GM18870 (cell line): ENCODE measurements around the gene CRYBB3.

Source experiments
- ATAC-seq: cut with Tn5 transposase; IDR thresholded peaks from one replicate; pipeline ENCODE4 v1.9.1; 2021; ENCODE audit warnings: moderate library complexity; ENCODE audit not compliant: unreplicated experiment

Gene CRYBB3

DNA sequence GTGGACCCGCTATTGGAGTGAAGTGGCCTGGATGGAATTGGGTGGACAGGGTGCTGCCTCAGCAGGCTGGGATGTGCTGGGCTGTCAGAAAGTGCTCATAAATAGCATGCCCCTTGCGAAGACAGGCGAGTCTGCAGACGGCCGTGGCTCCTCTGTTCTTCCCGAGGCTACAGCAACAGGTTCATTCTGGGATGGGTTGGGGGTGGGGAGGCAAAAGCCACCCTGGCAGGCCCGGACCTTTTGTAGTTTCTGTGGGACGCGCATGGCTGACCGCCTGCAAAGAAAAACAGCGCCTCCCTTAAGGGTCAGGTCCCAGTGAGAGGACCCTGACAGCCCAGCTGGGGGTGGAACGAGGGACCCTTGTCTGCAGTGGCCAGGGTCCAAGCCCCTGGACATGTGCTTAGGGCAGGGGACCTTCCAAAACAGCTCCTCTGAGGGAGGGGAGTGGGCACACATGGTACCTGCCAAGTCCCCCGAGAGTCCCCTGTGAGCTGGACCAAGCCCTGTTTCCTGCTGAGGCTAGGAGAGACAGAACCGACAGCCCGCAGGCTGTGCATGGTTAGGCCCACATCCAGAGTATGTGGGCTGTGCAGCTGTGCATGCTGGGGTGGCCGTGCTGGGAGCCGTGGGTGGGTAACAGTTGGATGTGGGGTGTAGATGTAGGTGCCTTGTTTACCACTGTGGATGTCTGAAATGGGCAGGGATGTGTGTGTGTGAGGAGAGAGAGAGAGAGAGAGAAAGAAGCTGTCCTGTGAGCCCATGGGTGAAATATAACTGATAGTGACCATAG is at the start of gene CRYBB3:
Gene CRYBB3, plus strand, starts transcription at position 128 of the 790 bp plus-strand sequence. CDS start 1,539 bp downstream, outside the sequence.
- ATAC-seq = no peak

DNA sequence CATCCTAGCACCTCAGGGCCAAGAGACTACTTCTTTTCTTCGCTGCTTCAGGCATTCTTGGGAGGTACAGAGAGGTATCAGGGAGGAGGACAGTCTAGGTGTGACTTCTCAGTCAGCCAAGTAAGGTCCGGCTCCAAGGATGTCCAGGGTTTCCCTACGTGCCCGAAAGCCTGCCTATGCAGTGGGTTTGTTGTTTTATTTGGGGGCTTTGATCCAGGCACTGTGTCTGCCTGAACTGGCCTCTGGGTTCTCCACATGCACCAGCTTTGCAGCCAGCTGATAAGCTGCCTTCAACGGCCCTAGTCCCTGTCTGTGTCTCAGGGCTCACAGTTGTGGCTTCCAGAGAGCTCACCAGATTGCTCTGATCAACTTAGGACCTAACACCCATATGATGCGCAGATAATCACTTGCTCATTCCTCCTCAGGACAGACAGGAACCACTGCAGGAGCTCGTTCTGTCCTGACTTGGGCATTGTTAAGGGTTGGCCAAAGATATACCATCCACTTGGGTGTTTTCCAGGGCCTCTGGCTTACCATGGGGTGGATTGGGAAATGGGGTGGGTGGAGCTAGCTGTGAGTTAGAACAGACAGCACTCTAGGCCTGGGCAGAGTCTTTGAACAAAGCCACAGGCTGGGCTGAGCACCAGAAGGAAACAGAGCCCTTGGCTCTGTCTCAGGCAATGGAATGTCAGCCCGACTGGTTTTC is 45.5 kb upstream of the CRYBB3 start:
- ATAC-seq = no peak

DNA sequence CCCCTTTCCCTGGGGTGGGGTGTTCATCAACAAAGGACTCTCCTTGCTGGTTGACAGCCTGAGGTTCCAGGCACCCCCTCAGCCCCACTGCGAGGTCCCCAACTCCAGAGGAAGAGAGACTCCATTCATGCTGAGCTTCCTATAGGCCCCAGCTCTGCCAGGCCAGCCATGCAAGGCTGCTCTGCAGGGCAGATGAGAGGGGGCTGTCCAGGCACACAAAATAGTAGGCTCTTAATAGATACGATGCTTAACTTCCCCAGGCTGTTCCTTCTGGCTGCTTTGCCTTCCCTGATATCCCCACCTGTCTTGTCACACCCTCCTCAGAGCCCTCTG is 45.0 kb upstream of the CRYBB3 start:
- no peak for ATAC-seq

- no peak for ATAC-seq
Observed at GRCh38 chr22:25156736-25157135, 42.9 kb upstream of the CRYBB3 start.

GRCh38 chr22:25159028-25159427 is 40.6 kb upstream of the CRYBB3 start:
- ATAC-seq = no peak

DNA sequence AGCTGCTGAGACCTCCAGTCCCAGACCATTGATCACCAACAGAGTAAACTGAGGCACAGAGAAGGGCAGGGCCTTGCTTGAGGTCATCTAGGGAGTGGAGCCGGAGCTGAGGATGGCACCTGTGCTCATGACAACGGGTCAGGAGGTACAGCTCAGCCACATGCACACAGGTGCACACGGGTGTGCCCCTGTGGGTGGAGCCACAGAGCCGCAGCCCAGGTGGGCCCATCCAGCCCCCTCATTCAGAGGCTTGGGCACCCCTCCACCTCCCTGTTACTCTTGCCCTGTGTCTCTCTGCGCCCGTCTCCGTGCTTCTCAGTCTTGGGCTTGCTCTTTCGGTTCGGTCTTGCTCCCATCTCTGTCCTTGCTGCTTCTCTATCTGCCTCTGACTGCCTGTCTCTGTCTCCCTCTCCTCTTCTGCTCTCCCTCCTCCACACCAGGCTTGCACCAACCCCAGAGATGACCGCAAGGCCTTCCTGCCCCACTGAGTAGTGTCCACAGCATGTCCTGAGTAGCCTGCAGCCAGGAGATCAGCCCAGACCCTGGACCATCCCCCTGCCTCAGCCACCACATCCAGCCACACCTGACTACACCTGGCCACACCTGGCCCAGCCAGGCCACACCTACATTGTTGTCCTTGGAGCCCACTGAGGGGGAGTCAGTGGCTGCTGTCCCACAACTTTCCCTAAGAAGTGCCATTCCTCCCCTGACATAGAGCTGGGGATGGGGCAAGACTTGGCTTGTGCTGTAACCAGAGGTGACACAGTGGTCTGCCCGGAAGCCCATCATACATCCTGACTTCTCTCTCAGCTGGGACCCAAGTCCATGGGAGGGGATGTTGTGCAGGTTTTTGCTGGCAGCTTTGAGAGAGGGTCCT is 39.3 kb upstream of the CRYBB3 start:
- no peak for ATAC-seq

- ATAC-seq = no peak
Observed at GRCh38 chr22:25161017-25161915, 38.4 kb upstream of the CRYBB3 start.

DNA sequence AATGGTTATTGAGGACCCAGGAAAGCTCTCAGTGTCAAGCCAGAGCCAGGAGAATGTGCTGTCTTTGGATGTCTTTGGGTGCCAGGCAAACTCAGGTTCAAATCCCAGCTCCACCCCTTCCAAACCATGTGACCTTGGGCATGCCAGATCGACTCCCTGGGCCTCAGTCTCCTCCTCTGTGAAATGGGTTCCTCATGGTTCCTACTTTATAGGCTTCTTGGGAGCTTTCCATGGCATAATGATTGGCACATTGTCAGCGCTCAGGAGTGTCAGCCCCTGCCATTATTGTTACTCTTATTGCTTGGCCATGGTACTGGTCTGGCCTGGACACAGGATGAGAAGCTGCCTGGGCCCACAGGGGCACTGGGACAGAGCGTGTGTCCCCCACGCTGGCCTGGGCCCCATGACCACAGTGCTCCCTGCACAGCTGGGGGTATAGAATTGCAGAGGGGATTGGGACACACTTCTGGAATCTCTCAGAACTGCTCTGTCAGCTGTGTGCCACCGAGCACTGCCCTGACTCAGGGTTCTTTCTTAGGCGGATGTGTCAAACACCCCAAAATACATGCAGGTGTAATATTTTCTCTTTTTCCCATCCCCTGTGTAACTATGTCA is 37.6 kb upstream of the CRYBB3 start:
- no peak for ATAC-seq

GRCh38 chr22:25162561-25162960 is 37.1 kb upstream of the CRYBB3 start:
- no peak for ATAC-seq

- ATAC-seq = no peak
Observed at GRCh38 chr22:25165785-25166184, 33.9 kb upstream of the CRYBB3 start.

GRCh38 chr22:25166266-25167040 is 33.2 kb upstream of the CRYBB3 start:
- no peak for ATAC-seq

DNA sequence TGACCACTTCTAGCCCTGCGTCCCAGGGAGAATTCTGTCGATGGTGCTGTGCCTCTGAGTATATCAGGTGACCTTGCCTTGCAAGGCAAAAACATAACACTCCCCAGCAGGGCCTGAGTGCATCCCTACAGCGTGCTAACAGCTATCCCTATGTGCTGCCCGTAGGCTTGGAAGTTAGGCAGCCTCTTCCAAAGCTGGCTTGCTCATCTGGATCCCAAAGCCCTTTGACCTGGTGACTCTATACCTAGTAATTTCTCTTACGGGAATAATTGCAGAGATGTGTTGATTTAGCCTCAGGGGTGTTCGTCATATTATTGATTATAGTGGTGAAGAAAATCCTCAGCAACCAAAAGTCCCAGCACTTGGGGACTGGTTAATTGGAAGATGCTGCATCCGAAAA is 32.6 kb upstream of the CRYBB3 start:
- ATAC-seq = no peak

GRCh38 chr22:25167834-25168601 is 31.6 kb upstream of the CRYBB3 start:
- ATAC-seq = no peak

GRCh38 chr22:25169278-25170031 is 30.2 kb upstream of the CRYBB3 start:
- no peak for ATAC-seq

DNA sequence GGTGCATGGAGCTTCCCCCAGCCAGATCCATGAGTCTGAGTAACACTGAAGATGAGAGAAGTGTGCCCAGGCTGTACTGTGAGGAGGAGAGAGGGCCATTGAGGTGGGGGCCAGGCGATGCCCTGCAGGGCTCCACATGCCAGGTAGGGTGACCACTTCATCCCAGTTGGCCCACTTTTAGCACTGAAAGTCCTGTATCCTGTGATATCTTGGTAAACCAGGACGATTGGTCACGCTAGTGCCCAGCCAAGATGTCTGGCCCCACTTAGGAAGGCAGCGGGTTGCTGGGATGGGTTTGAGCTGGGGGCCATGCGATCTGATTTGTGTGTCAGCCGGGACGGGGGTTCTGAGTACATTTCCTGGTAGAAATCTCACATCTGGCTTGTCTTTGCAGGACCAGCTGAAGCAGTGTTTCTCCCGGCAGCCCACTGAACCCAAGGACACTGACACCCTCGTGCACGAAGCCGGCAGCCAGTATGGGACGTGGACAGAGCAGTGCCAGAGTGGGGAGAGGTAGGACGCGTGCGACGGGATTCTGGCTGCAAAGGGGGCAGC is 29.2 kb upstream of the CRYBB3 start:
- ATAC-seq = no peak

DNA sequence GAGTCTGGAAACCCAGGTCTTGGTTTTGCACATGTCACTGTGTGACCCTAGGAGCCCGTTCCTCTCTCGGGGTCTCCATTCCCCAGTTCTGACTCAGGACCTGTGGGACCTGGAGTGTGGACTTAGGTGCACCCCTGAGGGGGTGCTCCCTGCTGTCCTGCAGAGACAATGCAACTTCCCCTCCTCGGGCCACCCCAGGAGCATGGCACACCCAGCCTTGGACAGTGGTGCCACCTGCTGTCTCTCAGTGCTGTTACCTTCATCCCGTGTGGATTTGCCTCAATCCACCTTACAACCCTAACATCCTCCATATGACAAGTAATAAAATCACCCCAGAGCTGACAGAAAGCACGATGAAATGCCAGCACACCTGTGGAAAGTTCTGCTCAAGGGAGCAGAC is 27.5 kb upstream of the CRYBB3 start:
- no peak for ATAC-seq

- no peak for ATAC-seq
Observed at GRCh38 chr22:25174156-25174887, 25.3 kb upstream of the CRYBB3 start.
